Left forelimb (tissue), 1 donor: ENCODE data around the gene AMZ1.
"Not testable (repeated sequence)": the region's sequence is repeated elsewhere in the genome, so short reads cannot be mapped to it uniquely, and the experiment has no call there.

Source experiments
- DNase-seq: peaks from one replicate; pipeline ENCODE4 v3.0.0-alpha.2; 2018; ENCODE audit warnings: low spot score

AMZ1 gene

DNA sequence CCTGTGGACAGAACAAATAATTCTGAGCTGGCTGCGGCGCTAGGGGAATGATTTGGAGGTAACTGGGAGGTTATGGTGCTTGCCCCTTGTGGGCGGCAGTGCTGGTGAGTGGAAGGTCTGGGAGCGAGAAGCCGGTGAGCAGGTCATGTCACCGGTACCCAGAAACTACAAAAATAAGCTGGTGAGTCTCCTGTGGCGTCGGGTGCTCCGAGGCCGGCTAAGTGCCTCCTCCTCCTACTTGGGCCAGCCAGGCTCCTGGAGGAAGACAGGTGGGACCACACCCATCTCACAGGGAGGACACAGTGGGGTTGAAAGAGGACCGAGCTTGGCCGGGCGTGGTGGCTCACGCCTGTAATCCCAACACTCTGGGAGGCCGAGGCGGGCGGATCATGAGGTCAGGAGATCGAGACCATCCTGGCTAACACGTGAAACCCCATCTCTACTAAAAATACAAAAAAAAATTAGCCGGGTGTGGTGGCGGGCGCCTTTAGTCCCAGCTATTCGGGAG lies 4.0 kb downstream of the AMZ1 start:
- not testable (repeated sequence) for DNase-seq

DNA sequence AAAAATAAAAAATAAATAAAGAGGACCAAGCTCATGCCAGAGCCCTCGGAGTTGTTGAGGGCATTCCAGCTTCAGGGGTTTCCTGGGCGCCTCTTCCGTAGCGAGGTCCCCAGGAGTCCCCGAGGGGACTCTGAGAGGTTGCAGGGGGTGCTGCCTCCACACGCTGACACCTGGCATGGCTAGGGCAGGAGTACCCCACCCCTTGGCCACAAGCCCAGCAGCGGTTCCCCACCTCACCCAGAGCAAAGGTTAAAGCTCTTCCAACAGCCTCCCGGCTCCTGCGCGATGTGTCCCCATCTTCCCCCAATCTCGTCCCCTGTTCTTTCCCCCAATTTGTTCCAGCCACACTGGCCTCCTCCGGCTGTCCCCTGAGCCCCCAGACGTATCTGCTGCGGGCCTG lies 4.5 kb downstream of the AMZ1 start:
- DNase-seq = no peak

DNA sequence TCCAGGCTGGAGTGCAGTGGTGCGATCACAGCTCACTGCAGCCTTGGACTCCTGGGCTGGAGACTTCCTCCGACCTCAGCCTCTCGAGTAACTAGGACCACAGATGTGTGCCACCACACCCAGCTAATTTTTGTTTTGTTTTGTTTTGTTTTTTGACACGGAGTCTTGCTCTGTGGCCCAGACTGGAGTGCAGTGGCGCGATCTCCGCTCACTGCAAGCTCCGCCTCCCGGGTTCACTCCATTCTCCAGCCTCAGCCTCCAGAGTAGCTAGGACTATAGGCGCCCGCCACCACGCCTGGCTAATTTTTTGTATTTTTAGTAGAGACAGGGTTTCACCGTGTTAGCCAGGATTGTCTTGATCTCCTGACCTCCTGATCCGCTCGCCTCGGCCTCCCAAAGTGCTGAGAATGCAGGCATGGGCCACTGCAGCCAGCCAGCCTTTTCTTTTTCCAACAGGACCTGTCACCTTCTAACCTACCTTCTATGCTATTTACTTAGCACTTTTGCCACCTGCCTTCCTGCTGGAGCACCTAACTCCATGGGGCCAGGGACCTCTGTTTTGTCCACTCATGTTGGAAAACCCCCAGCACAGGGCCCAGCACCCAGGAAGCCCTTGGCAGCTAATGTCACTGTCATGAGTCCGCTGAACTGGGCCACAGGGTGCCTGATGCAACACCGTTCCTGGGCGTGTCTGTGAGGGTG lies 5.6 kb downstream of the AMZ1 start:
- not testable (repeated sequence) for DNase-seq

- DNase-seq = not testable (repeated sequence)
These were observed 6.1 kb downstream of the AMZ1 start for GRCh38 chr7:2694122-2694436.

DNA sequence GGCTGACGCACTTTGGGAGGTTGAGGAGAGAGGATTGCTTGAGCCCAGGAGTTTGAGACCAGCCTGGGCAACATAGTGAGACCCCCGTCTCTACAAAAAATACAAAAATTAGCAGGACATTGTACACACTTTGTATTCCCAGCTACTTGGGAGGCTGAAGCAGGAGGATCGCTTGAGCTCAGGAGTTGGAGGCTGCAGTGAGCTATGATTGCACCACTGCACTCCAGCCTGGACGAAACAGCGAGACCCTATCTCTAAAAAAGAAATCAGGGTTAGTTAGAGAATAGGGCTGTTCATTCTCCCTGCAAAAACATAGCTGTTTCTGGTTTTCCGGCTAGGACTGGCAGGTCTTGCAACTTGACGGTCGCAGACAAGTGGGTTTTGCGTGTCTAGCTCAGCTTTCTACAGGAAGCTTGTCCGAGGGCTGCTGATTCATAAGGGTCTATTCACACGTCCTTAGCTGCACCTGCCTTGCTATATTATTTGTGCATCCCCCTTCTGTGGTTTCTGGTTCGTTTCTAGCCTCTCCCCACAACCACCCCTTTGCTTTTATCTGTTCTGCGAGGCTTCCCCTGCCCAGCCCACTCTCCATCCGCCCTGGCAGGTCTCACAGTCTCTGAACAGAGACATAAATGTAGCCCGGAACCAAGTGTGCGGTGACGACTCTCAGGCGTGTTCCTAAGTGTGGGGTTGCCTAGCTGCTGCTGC lies 10.7 kb downstream of the AMZ1 start:
- no peak for DNase-seq

GRCh38 chr7:2699289-2699620 lies 11.3 kb downstream of the AMZ1 start:
- DNase-seq = no peak

GRCh38 chr7:2700141-2700850 lies 12.3 kb downstream of the AMZ1 start:
- DNase-seq = no peak

DNA sequence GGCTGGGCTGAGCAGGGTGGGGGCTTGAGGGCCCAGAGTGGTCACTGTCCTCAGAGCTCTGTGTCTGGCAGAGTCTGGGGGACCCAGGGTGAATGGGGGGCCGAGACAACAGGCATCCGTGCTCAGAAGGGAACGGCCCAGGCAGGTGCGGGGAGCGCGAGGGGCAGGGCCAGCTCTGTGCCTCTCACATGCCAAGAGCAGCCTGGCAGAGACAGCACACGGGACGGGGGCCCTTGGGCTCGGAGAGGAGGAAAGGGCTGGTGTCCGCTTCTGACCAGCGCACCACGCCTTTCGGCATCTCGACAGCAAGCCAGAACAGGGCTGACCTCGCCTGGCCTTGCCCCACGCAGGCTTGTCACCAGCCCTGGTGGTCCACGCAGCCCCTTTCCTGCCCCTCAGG lies 13.4 kb downstream of the AMZ1 start:
- no peak for DNase-seq

GRCh38 chr7:2701832-2702593 lies 14.0 kb downstream of the AMZ1 start:
- DNase-seq = no peak

DNA sequence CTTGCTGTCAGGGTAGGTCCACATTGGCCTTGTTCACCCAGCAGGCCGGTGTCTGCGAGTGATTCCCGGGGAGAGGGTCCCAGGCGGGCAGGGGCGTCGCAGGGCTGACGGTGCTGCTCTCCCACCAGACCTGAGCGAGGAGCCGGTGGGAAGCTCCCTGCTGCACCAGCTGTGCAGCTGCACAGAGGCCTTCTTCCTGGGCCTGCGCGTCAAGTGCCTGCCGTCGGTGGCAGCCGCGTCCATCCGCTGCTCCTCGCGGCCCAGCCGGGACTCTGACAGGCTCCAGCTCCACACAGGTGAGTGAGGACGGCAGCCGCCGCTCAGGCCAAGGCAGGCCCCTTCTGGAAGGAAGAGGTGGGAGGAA lies 14.6 kb downstream of the AMZ1 start:
- DNase-seq = no peak

GRCh38 chr7:2705371-2706096 lies 17.5 kb downstream of the AMZ1 start:
- DNase-seq = no peak

DNA sequence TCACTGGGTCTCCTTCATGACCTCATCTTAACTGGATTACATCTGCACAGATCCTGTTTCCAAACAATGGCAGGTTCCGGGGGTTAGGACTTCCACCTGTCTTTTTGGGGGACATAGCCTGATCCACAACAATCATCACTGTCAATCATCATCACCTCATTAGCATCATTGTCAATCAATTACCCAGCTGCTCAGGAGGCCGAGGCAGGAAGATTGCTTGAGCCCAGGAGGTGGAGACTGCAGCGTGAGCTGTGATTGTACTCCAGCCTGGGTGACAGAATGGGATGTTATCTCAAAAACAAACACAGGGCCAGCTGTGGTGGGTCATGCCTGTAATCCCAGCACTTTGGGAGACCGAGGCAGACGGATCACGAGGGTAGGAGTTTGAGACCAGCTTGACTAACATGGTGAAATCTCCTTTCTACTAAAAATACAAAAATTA lies 18.7 kb downstream of the AMZ1 start:
- no peak for DNase-seq

DNA sequence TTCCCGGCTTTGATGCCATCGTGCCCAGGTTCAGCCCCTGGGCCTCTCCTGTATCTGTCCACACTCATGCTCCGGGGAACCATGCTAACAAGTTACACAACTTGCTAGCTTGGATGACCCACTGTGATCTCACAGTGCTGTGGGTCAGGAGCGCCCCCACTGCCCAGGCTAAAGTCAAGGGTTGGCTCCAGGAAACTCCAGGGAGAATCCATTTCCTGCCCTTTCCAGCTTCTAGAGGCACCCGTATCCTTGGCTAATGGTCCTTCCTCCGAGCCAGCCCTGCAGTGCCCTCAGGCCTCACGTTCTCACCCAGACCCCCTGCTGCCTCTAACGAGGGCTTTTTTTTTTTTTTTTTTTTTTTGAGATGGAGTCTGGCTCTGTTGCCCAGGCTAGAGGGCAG lies 19.5 kb downstream of the AMZ1 start:
- no peak for DNase-seq

DNA sequence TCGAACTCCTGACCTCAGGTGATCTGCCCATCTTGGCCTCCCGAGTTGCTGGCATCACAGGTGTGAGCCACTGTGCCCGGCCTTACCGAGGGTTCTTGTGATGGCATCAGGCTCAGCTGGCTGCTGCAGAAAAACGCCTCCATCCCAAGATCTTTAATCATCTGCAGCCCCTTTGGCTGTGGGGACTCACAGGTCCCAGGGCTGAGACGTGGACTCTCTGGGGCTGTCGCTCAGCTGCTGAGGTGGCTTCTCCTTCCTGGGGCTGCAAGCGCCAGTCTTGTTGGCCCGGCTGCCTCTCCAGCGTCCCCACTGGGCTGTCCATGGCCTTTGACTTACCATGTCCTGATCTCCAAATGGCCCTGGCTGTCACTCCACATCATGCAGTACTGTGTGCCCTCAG lies 20.0 kb downstream of the AMZ1 start:
- no peak for DNase-seq

DNA sequence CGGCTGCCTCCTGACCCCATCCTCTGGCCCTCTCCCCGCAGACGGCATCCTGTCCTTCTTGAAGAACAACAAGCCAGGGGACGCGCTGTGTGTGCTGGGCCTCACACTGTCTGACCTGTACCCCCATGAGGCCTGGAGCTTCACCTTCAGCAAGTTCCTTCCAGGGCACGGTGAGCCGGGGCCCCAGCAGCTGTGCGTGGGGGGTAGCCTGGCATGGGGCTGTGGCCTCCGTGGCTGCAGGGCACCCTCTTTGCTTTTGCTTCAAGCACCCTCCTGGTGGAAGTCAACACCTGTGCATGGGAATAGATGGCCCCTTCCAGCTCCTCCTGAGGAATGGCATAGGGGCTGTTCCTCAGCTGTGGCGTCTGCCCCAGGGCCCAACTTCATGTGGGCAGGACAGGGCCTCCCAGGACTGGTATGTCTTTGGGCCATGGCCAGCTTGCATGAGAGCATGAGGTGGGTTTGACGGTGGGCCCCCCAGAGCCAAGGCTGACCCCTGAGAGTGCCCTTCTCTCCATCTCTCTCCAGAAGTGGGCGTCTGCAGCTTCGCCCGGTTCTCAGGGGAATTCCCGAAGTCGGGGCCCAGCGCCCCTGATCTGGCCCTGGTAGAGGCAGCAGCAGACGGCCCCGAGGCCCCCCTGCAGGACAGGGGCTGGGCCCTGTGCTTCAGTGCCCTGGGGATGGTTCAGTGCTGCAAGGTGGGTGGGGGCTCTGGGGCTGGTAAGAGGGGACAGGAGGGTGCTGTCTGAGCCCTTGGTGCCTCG lies 20.7 kb downstream of the AMZ1 start:
- no peak for DNase-seq

- DNase-seq = no peak
These were observed 21.7 kb downstream of the AMZ1 start for GRCh38 chr7:2709553-2710285.

- DNase-seq = no peak
These were observed 22.3 kb downstream of the AMZ1 start for GRCh38 chr7:2710286-2710655.

- no peak for DNase-seq
These were observed 23.0 kb downstream of the AMZ1 start for GRCh38 chr7:2710901-2711551.

DNA sequence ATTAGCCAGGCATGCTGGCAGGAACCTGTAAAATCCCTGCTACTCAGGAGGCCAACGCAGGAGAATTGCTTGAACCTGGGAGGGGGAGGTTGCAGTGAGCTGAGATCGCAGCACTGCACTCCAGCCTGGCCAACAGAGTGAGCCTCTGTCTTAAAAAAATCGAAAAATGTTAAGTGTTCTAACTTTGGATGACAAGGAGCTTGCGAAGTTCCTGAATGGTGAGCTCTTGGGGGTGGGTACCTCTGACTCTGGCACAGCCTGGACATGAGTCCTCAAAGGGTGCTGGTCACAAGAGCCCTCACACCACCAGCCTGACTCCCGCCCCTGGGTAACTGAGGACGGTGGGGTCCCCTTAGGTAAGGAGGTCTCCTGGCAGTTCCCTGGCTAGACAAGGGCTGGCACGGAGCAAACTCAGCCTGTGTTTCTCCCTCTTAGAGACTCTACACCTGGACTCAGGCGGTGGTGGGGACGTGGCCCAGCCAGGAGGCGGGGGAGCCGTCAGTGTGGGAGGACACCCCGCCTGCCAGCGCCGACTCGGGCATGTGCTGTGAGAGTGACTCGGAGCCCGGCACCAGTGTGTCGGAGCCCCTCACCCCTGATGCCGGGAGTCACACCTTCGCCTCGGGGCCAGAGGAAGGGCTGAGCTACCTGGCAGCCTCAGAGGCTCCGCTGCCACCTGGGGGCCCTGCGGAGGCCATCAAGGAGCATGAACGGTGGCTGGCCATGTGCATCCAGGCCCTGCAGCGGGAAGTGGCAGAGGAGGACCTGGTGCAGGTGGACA lies 24.1 kb downstream of the AMZ1 start:
- DNase-seq = no peak
